ENCODE results near the gene PTPRM.

PTPRM gene

GRCh38 chr18:7899078-7899477 is 332.0 kb downstream of the PTPRM start:
- no peak for DNase-seq (ENCODE audit: low spot score)

GRCh38 chr18:7900091-7900490 is 333.0 kb downstream of the PTPRM start:
- DNase-seq (ENCODE audit: low spot score): no peak

GRCh38 chr18:7901657-7902056 is 334.5 kb downstream of the PTPRM start:
- DNase-seq (ENCODE audit: low spot score): no peak

GRCh38 chr18:7902399-7902839 is 335.3 kb downstream of the PTPRM start:
- DNase-seq (ENCODE audit: low spot score): no peak

GRCh38 chr18:7904529-7904928 is 337.4 kb downstream of the PTPRM start:
- DNase-seq (ENCODE audit: low spot score): no peak

DNA sequence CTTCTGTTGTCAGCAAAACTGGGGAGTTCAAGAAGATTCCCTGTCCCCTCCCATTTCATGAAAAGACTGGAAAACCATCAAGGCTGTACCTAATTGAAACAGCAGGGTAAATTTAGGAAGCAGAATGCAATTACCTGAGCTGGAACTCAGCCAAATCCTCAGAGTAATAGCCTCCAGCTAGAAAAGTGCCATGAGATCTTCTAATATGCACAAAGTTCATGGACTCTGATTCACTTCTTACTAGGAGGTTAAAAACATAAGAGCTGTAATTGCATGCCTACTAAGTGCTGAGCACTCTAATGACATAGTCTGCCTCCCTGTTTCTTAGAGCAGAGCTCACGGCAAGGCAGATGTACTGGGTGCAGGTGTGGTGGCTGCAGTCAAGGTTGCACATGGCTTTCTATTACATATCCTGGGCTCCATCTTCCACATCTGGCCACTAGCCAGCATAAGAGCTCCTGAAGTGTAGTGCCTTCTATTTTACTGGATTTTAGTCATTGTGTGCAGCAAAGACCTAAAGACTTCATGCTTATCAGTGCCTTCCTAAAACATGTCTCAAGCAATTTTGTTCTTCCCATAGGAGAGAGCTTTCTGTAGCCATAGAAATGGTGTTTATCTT is 341.7 kb downstream of the PTPRM start:
- no peak for DNase-seq (ENCODE audit: low spot score)

DNA sequence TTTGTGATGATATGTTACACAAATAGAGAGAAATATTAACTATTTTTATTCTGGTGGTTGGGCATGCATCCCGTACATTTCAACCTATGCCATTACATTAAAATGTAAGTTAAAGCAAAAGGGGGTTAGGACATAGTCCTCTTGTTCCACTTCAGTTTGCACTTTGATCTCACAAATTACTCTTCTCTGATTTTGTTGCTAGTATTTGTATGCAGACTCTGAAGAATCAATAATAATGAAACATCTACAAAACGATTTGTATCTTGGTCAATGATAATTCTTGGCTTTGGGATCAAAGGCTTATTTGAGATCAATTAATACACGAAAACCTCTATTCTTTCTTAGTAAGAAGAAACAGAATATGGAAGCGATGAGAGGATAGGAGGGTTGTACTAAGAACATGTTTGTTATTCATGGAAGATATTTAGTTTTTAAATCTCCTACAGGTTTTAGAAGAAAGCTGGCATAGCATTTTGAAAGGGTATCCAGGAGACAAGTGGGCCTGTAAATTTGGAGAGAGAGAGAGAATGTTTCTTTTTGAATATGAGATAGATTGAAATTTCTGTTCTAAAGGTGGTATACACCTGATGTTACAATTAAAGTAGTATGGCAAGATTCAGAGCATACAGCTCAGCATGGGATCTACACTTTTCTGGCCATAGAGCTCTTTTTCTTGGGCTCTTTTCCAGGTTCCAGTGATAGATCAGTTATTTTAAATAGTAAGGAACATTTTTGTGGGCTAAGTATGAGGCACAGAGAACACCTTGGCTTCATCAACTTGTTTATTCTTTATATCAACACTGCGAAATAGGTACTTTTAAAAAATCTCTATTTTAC is 347.9 kb downstream of the PTPRM start:
- DNase-seq (ENCODE audit: low spot score): no peak

GRCh38 chr18:7918701-7919100 is 351.6 kb downstream of the PTPRM start:
- no peak for DNase-seq (ENCODE audit: low spot score)

DNA sequence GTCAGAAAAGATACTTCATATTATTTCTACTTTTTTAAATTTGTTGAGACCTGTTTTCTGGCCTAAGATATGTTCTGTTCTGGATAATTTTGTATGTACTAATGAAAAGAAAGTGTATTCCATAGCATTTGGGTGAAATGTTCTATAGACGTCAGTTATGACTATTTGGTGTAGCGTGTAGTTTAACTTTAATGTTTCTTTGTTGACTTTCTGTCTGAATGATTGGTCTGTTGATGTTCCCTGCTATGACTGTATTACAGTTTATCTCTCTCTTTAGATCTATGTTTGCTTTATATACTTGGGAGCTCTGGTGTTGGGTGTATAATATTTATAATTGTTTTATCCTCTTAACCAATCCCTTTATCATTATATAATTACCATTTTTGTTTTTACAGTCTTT is 352.4 kb downstream of the PTPRM start:
- no peak for DNase-seq (ENCODE audit: low spot score)

DNA sequence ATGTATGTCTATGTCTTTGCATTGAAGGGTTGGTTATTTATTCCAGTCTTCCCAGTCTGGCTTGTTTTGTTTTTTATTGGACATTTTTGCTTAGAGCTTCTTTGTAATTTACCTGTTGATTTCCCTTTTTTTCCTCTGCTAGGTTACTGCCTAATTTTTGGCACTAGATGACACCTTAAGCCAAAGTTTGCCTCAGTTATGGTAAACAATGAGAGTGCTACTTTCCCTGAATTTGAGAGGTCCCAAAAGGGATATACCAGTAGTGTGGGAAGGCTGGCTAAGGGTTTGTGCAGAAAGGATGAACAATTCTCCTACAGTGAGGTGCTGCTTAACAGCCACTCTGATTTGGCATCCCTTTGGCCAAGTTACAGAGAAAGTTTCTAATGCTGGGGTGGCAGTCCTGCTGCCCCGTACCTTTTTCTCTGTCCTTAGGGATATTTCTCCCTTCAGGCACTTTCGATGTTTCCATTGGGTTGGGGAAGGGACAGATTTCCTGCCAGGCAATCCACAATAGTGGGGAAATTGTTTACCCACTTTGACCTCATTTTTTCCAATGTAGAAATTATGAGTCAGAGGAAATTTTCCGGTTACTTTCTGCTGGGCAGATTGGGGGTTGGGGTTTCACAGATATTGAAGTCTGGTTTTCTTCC is 354.9 kb downstream of the PTPRM start:
- no peak for DNase-seq (ENCODE audit: low spot score)

DNA sequence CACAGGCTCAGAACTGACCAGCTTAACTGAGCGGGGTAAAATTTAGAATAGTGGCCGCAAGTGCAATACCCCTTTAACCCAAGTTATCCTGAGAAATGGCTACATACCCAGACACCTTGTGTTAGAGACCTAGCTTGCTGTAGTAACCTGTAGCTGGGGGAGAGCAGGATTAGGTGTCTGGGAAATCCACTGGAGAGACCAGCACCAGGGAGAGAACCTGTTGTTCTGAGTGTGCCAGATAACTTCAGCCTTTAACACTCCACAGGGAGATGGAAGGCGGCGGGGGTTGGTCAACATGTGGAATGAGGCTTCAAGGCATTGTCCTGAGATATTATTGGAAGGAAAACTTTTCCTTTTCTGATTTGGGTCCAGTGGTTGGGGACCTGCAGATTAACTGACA is 356.0 kb downstream of the PTPRM start:
- no peak for DNase-seq (ENCODE audit: low spot score)

DNA sequence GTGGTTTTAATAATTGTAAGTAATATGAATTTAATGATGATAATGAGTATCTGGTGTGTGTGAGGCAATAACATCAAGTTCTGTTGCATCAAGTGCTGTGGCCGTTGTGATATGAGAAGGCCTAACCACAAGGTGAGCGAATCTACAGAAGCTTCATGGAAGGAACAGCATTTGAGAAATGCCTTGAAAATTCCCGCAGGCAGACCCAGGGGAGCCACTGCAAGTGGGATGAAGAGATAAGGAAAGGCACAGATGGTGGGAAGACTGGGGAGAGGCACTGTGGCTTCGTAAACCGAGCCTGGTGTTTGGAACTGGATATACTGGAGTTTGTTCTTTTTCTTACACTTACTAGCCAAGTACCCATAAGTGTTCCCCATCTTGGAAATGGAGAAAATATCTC is 357.5 kb downstream of the PTPRM start:
- DNase-seq (ENCODE audit: low spot score): no peak

DNA sequence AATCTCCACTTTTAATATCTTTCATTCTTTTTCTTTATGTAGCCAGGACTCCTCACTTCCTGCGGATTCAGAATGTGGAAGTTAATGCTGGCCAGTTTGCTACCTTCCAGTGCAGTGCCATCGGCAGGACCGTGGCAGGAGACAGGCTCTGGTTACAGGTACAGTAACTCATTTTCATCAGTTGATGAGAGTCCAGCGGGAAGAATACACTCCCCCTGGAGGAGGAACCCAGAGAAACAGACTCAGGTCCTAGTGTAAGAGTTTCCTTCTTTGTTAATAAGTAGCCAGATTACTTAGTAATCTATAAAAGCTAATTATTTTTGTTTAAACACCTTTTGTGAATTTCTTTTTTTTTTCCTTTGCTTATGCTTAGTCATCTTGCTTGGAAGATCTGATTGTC is 359.4 kb downstream of the PTPRM start:
- no peak for DNase-seq (ENCODE audit: low spot score)

GRCh38 chr18:7927119-7927518 is 360.0 kb downstream of the PTPRM start:
- no peak for DNase-seq (ENCODE audit: low spot score)

DNA sequence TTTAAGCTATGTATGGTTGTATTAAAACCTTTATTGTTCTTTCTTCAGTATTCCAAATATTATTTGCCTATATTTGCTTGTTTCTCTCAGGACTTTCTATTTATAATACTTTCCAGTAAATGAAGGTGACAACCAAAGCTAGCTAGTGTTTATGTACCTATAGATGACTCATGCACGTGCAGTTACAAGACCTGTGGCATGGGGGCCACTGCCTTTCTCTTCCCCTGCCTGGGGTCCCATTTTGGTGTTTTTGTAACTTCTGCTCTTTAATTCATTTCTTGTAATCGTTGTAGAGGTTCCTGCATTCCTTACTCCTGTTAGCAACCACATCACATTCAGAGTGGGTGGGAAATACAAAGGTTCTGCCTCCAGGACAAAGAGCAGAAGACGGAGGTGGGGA is 364.6 kb downstream of the PTPRM start:
- DNase-seq (ENCODE audit: low spot score): no peak

GRCh38 chr18:7937268-7937667 is 370.2 kb downstream of the PTPRM start:
- DNase-seq (ENCODE audit: low spot score): no peak

DNA sequence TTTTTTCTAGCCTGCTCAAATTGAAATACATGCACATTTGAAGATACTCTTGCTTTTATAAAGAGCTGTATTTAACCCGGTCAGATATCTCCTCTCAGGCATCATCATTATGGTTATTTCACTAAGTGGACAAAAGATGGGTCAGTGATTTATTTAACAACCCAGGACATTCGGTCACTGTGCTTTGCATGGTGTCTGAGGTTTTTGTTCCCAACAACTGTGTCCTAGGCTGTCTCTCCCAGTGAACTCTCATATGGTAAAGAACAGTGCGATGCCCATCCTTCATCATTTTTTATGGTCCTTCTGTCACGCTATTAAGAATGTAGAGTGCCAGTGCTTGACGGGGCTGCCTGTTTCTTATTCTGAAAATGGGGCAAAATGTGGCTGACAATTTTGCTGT is 372.4 kb downstream of the PTPRM start:
- no peak for DNase-seq (ENCODE audit: low spot score)

DNA sequence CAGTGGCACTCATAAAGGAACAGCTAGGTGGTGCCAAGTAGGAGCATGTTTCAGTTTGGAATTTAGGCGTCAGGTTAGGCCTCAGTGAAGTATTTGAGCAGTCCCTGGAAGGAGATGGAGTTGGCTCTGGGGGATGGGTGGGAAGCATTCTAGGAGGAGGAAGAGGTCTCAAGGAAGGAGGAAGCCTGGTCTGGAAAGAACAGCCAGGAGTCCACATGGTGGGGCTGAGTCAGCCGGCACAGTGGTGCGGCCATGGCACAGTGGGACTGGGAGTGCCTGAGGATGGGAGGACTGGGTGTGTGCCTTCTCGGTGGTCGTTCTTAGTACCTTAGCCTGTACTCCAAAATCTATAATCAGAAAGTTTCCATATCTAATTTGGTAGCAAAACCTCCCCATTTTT is 373.3 kb downstream of the PTPRM start:
- DNase-seq (ENCODE audit: low spot score): no peak

DNA sequence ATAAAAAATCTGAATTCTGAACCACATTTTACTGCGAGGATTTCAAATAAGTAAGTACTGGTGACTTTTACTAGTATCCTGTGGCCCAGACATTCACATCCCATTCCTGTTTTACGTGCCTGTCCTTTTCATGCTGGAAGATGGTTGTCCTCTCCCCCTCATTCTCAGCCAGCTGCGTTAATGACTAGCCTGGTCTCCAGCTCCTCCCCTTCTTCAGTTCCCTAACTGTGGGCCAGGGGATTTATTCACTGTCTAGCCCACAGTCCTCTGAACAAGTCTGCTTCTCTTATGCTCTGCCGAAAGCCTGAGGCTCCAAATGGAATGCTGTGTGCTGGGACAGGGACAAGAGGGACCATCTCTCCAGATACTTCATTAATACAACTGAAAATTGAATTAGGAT is 373.9 kb downstream of the PTPRM start:
- no peak for DNase-seq (ENCODE audit: low spot score)

- DNase-seq (ENCODE audit: low spot score): no peak
Observed at GRCh38 chr18:7941533-7941932, 374.4 kb downstream of the PTPRM start.

DNA sequence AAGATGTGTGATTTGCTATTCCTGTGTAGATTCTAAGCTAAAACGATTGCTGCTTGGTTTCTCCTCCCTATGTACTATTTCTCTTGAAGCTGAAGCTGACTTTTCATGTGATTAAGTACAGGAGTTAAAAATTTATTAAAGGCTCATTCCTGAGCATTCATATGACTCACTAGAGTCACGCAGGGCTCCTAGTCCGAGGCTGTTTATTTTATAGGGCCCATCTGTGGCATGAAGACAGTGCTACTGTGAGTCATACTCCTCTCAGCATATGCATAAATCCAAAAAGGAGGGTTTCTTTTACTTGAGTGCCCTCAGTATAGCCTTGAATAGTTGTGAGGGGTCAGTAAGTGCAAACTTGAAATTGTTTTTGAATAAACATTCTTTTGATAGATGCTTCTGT is 378.8 kb downstream of the PTPRM start:
- no peak for DNase-seq (ENCODE audit: low spot score)

GRCh38 chr18:7946734-7947377 is 379.7 kb downstream of the PTPRM start:
- peak; percentile 34 for DNase-seq (ENCODE audit: low spot score)
